Spleen (tissue), 11 donors: ENCODE measurements around the gene XG. TPM values are rescaled to one million over a fixed set of nuclear protein-coding genes. Genes with fewer than 3 reads are reported as not detected.
"Not testable (repeated sequence)": the region's sequence is repeated elsewhere in the genome, so short reads cannot be mapped to it uniquely, and the experiment has no call there.

Source experiments
- DNase-seq: peaks from one replicate; pipeline ENCODE4 v3.0.0-alpha.2; 2020
- H3K27ac ChIP-seq, 8 donors: fragments of 200-600 bp; sonication (generic) in 7 of 8; 1 replicate in 4 of 8; 2 replicates in 4 of 8; pipeline versions ENCODE4 v1.5.0 to v1.8.0; 2016 to 2021; ENCODE audit warnings: inconsistent platforms in 4 of 8, mild to moderate bottlenecking in 4 of 8, moderate library complexity in 1 of 8
- H3K27me3 ChIP-seq, 7 donors: fragments of 200-600 bp; sonication (generic) in 6 of 7; replicated peaks in 1 of 7; 1 replicate in 4 of 7; 2 replicates in 3 of 7; pipeline versions ENCODE4 v1.5.0 to v1.8.0; 2016 to 2021; ENCODE audit warnings: inconsistent platforms in 3 of 7, mild to moderate bottlenecking in 1 of 7
- H3K36me3 ChIP-seq, 6 donors: fragments of 200-600 bp; sonication (generic) in 5 of 6; 1 replicate in 4 of 6; 2 replicates in 2 of 6; pipeline versions ENCODE4 v1.5.0 to v1.8.0; 2016 to 2021; ENCODE audit warnings: inconsistent platforms in 2 of 6
- H3K4me1 ChIP-seq, 6 donors: fragments of 200-600 bp; sonication (generic) in 5 of 6; 1 replicate in 3 of 6; 2 replicates in 3 of 6; pipeline versions ENCODE4 v1.5.0 to v1.8.0; 2016 to 2021; ENCODE audit warnings: inconsistent platforms in 3 of 6
- H3K4me3 ChIP-seq, 8 donors: fragments of 200-600 bp; sonication (generic) in 7 of 8; 1 replicate in 4 of 8; 2 replicates in 4 of 8; pipeline versions ENCODE4 v1.5.0 to v1.8.0; 2016 to 2021; ENCODE audit warnings: inconsistent platforms in 4 of 8, mild to moderate bottlenecking in 4 of 8, moderate library complexity in 2 of 8
- H3K9me3 ChIP-seq, 8 donors: fragments of 200-600 bp; sonication (generic) in 7 of 8; 1 replicate in 4 of 8; 2 replicates in 4 of 8; pipeline versions ENCODE4 v1.5.0 to v1.8.0; 2016 to 2021; ENCODE audit warnings: inconsistent platforms in 4 of 8
- POLR2A ChIP-seq, 3 donors: fragments of 450-650 bp; IDR thresholded peaks; one replicate each; pipeline ENCODE4 v1.5.1; 2017; ENCODE audit warnings: antibody characterized with exemption in 3 of 3, mild to moderate bottlenecking in 1 of 3
- POLR2AphosphoS5 ChIP-seq, 3 donors: sonication (generic); formaldehyde crosslinking; IDR thresholded peaks; one replicate each; pipeline ENCODE4 v1.5.1; 2017; ENCODE audit warnings: antibody characterized with exemption in 3 of 3
- WGBS, 5 donors: extraction: QIAGEN DNeasy Blood & Tissue Kit in 3 of 5; methylation state at CpG; one replicate each; pipeline versions ENCODE4 v1.1.5 to v1.1.7; 2013 to 2018; 5-methylcytosine and 5-hydroxymethylcytosine counted together
- intact Hi-C: fragments of 100-400 bp; cut with DNase I; formaldehyde crosslinking; loops from one replicate; pipeline ENCODE4 v1.15.0; 2023; ENCODE audit warnings: low total_unique reads
- polyA plus RNA-seq, 3 donors: library from polyadenylated mRNA; stranded (reverse); fragments of 200-250 nt; gene quantifications; one replicate each; pipeline ENCODE4 v1.2.1, GENCODE V29; 2013
- total RNA-seq, 7 donors: library from RNA; depleted of rRNA in 3 of 7; stranded (reverse); fragments of >200 nt in 3 of 7; fragmentation: NEBNext Ultra II Directional in 4 of 7; extraction: Animal tissue kit (Norgen Biotek cat#: 25700) in 4 of 7; gene quantifications; one replicate each; pipeline versions ENCODE4 v1.1.0 to v1.2.1, GENCODE V29; 2016 to 2021
- TF ChIP-seq, protein P1 (sequence below), 11 experiments: fragments of 200-600 bp in 7 of 11; fragments of 450-650 bp in 4 of 11; sonication (generic) in 4 of 11; IDR thresholded peaks in 8 of 11; conservative IDR thresholded peaks in 3 of 11; 1 replicate in 7 of 11; 2 replicates in 4 of 11; pipeline versions ENCODE4 v1.4.0 to v1.8.0; 2016 to 2021; ENCODE audit warnings: antibody characterized with exemption in 11 of 11, inconsistent platforms in 4 of 11, mild to moderate bottlenecking in 1 of 11
- donor health status: healthy with polysubstance abuse.
- donor health status: DM: no; HTN: no; CAD: no; lungs with moderate emphysema.
- donor health status: DM: no; HTN: no; CAD: no.
- donor health status: Bipolar disorder and iron deficiency.
- donor health status: healthy.
- donor health status: DM: no; HTN: no; CAD: no.
- donor health status: DM: yes; HTN: yes; CAD: no.

The XG gene
- total and polyA plus RNA-seq, 10 donors, result 0.03 to 0.87 (median 0.20) TPM; not detected in 4

DNA sequence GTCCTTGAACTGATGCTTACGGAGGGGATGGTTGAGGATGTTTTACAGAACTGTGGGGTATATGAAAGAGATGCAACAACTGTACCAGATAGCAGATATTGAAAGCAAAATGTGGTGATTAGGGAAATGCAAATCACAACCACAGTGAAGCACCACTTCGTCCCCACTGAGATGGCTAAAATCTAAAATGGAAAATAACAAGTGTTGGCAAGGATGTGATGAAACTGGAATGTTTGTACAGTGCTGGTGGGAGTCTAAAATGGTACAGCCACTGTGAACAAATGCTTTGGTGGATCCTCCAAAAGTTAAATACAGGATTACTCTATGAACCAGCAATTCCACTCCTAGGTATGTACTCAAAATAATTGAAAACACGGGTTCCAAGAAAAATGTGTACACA is 22.9 kb downstream of the XG start:
- Histone ChIP-seq H3K4me1 (no peaks in the 10 kb centered on the region), H3K36me3 (no peaks in the 10 kb centered on the region), H3K27ac (no peak overlapping the region), H3K4me3 (no peak overlapping the region), H3K27me3 (no peaks in the 10 kb centered on the region), H3K9me3 (peaks cover 0 to 20% (median 10%) of the 10 kb centered on the region in 8 donors)
- no peak for DNase-seq
- intact Hi-C loops, result no loop called here
- TF ChIP-seq POLR2AphosphoS5 (IDR thresholded peaks at IDR 0.05) (no peak), POLR2A (IDR thresholded peaks at IDR 0.05) (no peak)
- TF ChIP-seq, protein P1, sequence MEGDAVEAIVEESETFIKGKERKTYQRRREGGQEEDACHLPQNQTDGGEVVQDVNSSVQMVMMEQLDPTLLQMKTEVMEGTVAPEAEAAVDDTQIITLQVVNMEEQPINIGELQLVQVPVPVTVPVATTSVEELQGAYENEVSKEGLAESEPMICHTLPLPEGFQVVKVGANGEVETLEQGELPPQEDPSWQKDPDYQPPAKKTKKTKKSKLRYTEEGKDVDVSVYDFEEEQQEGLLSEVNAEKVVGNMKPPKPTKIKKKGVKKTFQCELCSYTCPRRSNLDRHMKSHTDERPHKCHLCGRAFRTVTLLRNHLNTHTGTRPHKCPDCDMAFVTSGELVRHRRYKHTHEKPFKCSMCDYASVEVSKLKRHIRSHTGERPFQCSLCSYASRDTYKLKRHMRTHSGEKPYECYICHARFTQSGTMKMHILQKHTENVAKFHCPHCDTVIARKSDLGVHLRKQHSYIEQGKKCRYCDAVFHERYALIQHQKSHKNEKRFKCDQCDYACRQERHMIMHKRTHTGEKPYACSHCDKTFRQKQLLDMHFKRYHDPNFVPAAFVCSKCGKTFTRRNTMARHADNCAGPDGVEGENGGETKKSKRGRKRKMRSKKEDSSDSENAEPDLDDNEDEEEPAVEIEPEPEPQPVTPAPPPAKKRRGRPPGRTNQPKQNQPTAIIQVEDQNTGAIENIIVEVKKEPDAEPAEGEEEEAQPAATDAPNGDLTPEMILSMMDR (IDR thresholded peaks at IDR 0.05 in 8 of 11, conservative IDR thresholded peaks at IDR 0.05 in 3 of 11), result no peak
- 92 to 95% (median 94%) methylated on average over 3 of the region's 3 CpGs for WGBS, 5 donors

DNA sequence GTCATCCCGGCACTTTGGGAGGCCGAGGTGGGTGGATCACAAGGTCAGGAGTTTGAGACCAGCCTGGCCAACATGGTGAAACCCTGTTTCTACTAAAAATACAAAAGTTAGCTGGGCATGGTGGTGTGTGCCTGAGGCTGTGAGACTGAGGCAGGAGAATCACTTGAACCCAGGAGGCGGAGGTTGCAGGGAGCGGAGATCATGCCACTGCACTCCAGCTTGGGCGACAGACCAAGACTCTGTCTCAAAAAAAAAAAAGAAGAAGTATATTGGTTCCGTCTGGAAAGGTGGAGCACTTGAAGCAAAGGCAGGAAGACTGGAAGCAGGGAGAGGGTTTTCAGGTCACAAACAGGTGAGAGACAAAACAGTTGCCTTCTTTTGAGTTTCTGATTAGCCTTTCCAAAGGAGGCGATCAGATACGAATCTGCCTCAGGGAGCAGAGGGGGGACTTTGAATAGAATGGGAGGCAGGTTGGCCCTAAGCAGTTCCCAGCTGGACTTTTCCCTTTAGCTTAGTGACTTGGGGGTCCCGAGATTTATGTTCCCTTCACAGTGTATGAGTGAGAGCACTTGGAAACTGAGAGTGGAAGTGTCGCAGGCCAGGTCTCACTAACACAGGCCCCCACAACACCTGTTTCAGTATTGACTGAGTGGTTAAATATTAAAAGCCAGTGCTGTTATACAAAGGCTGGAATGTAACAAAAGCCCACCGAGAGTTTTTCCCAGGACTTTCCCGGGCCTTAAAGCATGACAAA is 28.8 kb downstream of the XG start:
- H3K36me3 ChIP-seq, H3K9me3 ChIP-seq, H3K27me3 ChIP-seq, DNase-seq, H3K27ac ChIP-seq, H3K4me3 ChIP-seq, H3K4me1 ChIP-seq, intact Hi-C loops: not testable (repeated sequence)
- WGBS, 5 donors, result 76 to 89% (median 79%) methylated on average over 12 of the region's 12 CpGs

DNA sequence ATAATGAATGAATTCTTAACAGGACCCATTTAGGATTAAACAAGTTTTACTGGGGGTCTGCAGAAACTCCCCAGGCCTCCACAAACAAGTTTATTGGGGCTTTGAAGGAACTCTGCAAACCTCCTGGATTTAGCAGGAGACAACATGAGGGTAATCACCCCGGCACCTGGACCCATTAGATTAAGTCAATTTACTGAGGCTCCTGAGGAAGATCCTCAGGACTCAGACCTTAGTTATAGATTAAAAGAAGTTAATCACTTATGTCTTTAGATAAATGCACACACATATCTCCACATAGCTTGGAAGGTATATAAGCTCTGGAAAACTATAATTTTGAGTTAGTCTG is 29.4 kb downstream of the XG start:
- 90 to 100% (median 97%) methylated on average over 1 of the region's 1 CpG for WGBS, 5 donors
- no peaks in the 10 kb centered on the region for H3K4me1 ChIP-seq

DNA sequence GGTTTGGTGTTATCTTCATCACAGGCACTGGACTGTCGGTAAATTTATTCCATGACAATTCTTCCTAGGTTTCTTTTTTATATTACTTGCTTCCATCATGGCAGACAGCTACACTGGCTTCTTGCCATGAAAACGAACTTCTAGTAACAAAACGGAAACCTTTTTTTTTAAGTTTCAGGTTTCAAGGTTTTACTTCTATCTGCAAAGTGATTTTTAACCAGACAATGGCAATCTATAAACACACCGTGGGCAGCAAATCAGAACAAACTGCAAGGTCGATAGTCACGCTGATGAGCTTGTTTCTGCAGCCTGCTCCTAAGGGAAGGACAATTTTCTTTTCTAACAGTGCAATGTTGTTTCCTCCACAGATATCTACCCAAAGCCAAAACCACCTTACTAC is 29.9 kb downstream of the XG start:
- Histone ChIP-seq H3K4me1 (no peaks in the 10 kb centered on the region), H3K27me3 (no peaks in the 10 kb centered on the region), H3K36me3 (no peaks in the 10 kb centered on the region), H3K27ac (no peak overlapping the region), H3K9me3 (no peaks in the 10 kb centered on the region), H3K4me3 (no peak overlapping the region)
- DNase-seq, result no peak
- WGBS, 5 donors, result 34 to 47% (median 41%) methylated on average over 6 of the region's 6 CpGs
- intact Hi-C loops, result no loop called here
- TF ChIP-seq POLR2AphosphoS5 (IDR thresholded peaks at IDR 0.05), result no peak

More for the DNA sequence above, 29.4 kb downstream of the XG start:
- H3K4me3 ChIP-seq, result no peak overlapping the region
- H3K27ac ChIP-seq, result no peak overlapping the region
- intact Hi-C loops, result no loop called here
- H3K9me3 ChIP-seq, result no peaks in the 10 kb centered on the region
- no peaks in the 10 kb centered on the region for H3K36me3 ChIP-seq
- H3K27me3 ChIP-seq, result no peaks in the 10 kb centered on the region
- TF ChIP-seq POLR2AphosphoS5 (IDR thresholded peaks at IDR 0.05) (no peak), POLR2A (IDR thresholded peaks at IDR 0.05) (no peak)
- TF ChIP-seq, protein P1 (IDR thresholded peaks at IDR 0.05 in 8 of 11, conservative IDR thresholded peaks at IDR 0.05 in 3 of 11), result no peak
- no peak for DNase-seq

DNA sequence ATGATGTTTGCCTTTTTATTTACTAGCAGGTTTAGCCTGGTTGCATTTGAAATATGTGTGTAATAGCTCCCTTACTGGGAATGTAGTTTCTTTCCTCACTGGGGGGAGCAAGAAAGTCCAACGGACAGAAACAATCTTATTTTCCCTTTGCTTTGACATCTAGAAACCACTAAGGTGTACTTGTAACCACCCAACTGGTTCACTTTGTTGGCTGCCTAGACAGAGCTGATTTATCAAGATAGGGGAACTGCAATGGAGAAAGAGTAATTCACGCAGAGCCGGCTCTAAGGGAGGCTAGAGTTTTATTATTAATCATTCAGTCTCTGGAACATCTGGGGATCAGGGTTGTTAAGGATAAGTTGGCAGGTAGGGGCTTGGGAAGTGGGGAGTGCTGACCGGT is 30.3 kb downstream of the XG start:
- 55 to 77% (median 62%) methylated on average over 4 of the region's 4 CpGs for WGBS, 5 donors
- intact Hi-C loops, result no loop called here
- Histone ChIP-seq H3K27ac (no peak overlapping the region), H3K27me3 (no peaks in the 10 kb centered on the region), H3K4me1 (no peaks in the 10 kb centered on the region), H3K4me3 (no peak overlapping the region), H3K9me3 (no peaks in the 10 kb centered on the region), H3K36me3 (no peaks in the 10 kb centered on the region)
- TF ChIP-seq POLR2A (IDR thresholded peaks at IDR 0.05) (no peak), POLR2AphosphoS5 (IDR thresholded peaks at IDR 0.05) (no peak)
- TF ChIP-seq, protein P1 (IDR thresholded peaks at IDR 0.05 in 8 of 11, conservative IDR thresholded peaks at IDR 0.05 in 3 of 11), result no peak
- DNase-seq, result no peak
